ELR (cell line): ENCODE results near the gene NAXE.

ENCODE experiments used
- DNase-seq: peaks from one replicate; pipeline ENCODE4 v3.0.0-alpha.2; 2015; ENCODE audit warnings: low read depth

The NAXE gene

DNA sequence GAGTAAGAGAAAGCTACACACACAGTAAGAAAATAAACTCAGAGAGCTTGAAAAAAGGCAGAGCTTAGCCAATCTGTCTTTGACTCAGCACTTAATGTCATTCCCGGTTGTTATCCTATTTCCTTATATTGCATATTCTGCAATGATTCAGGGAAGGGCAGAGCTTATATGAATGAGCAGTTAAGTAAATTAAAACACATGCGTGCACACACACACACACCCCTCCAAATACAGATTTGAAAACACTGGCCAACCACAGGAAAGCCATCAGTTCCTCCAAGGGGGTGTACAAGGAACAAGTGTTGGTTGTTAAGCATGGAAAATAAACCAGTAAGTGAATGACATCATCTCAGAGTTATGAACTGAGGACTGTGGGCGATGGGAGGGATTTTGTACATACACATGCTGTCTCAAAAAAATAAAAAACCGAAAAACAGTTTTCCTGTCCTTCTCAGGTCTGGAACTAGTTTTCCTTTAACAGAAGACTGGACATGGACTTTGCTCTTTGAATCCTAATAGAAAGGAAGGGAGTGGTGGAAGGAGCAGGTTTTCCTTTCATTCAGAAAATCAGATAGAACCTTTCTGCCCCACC, 20.2 kb upstream of the NAXE start:
- peak; percentile 90 for DNase-seq

GRCh38 chr1:156571919-156572662, 19.5 kb upstream of the NAXE start, which contains the start of gene IQGAP3:
TSS of gene IQGAP3 (minus strand) at chr1:156572565. CDS start at chr1:156572529, 36 bp downstream.
- peak; percentile 86 for DNase-seq

DNA sequence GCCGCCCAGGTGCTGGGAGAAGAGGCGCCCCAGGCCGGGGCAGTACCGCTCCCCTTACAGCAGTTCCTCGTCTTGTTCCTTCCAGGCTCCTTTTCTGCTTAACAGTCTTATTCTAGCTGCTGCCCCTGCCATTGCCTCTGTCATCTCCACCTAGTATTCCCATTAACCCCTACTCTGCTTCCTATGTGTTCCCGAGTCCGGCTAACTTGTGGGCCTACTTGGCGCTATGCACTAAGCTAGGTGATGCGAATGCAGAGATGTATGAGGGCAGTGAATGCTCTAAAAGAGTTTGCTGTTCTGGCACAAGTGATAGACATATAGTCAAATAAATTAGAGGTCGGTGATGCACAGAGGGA, 18.9 kb upstream of the NAXE start:
- no peak for DNase-seq

GRCh38 chr1:156574039-156574633, 17.4 kb upstream of the NAXE start:
- DNase-seq = no peak

DNA sequence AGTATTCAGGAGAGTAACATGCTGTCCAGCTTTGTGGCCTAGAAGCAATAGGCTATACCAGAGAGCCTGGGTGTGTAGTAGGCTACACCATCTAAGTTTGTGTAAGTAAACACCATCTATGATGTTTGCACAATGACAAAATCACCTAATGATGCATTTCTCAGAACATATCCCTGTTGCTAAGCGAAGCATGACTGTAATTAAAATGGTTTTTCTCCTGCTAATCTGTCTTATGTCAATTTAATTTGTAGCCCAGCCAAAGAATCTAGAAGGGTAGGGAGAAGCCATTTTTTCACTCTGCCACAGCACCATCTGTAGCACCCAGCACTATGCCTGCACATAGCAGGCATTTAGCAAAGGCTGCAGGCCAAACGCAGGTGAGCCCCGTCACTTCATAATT, 14.0 kb upstream of the NAXE start:
- DNase-seq = no peak

DNA sequence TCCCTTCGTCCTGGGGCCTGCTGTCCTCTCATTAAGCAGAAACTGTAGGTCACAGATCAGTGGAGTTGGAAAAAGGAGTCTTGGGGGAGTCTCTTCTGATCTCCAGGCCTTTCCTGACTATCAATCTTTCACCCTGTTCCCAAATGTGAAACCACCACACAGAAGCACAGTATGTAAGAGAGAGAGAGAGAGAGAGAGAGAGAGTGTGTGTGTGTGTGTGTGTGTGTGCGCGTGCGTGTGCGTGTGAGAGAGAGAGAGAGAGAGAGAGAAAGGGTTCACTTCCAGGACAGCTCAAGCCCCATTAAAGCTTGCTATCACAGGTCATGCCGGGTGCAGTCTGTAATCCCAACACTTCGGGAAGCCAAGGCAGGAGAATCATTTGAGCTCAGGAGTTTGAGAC, 13.5 kb upstream of the NAXE start:
- no peak for DNase-seq

- DNase-seq = no peak
These were observed 12.1 kb upstream of the NAXE start, which contains the start of gene TTC24 for GRCh38 chr1:156579472-156579871. TSS of gene TTC24 (plus strand) at chr1:156579723. CDS start at chr1:156581365, 1,642 bp downstream.

GRCh38 chr1:156581661-156582387, 9.8 kb upstream of the NAXE start:
- no peak for DNase-seq

- no peak for DNase-seq
These were observed 9.1 kb upstream of the NAXE start for GRCh38 chr1:156582388-156583017.

- peak; percentile 88 for DNase-seq
These were observed 7.6 kb upstream of the NAXE start for GRCh38 chr1:156583821-156584622.

DNA sequence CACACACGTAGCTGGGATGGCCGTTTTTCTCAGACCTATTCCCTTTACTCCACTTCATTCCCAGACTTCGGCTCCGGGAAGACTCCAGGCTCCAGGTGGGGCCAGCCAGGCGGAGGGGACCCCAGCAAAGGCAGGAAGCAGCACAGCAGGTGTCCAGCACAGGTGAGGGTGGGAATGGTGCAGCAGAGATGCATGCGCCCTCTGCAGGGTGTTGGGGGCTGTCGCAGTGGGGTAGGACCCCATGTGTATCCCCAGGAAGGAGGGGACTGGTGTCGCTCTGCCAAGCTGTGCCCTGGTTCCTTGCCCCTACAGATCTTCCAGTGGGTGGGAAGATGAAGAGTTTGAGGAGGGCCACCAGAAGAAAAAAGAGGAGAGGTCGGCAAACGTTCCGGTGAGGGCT, 6.8 kb upstream of the NAXE start:
- DNase-seq = peak; percentile 31

DNA sequence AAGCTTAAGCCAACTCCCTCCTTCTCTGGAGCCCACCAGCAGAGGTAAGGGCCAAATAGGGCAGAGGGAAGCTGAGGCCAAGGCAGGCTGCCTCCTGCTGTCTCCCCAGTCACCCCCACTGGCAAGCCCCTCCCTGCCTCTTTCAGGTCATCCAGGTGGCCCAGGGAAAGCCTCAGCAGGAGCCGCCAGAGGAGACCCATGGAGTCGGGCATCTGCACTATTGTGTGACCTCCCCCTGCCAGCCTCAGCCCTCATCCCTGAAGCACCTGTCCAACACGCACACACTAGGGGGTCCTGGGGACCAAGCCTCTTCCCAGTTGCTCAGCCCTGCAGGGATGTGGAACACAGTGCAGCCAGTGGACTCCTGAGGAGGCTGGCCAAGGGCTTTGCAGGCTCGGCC, 5.3 kb upstream of the NAXE start:
- DNase-seq = no peak

GRCh38 chr1:156586892-156587477, 4.6 kb upstream of the NAXE start:
- no peak for DNase-seq

- DNase-seq = peak; percentile 22
These were observed 3.6 kb upstream of the NAXE start for GRCh38 chr1:156587927-156588326.

GRCh38 chr1:156589546-156589945, 2.0 kb upstream of the NAXE start:
- no peak for DNase-seq

- DNase-seq = no peak
These were observed 1.0 kb upstream of the NAXE start for GRCh38 chr1:156590326-156591180.

DNA sequence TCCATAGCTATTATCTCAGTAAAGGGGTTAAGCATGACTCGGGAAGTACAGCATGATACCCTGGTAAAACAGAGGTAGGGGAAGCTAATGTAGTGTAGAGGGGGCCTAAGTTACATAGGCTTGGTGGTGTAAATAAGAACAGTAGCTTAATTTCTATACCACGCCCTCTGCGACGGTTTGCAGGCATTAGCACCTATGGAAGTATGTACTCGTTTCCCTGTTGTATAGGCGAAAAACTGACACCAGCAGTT, 470 bp upstream of the NAXE start:
- DNase-seq = no peak

GRCh38 chr1:156592158-156592909, 758 bp downstream of the NAXE start:
- DNase-seq = peak; percentile 18

GRCh38 chr1:156592910-156593660, 1.5 kb downstream of the NAXE start:
- peak; percentile 13 for DNase-seq
